Stimulated activated CD8-positive, alpha-beta memory T cell treated with anti-CD3 and anti-CD28 coated beads, Interleukin-4, amount 100 ng/mL, for 1 hour (primary cell): ENCODE data around the gene ANKUB1.

Experiments used
- DNase-seq, 2 donors: peaks; one replicate each; pipeline ENCODE4 v3.0.0-alpha.2; 2020; ENCODE audit warnings: low read depth in 2 of 2, low spot score in 1 of 2

ANKUB1 gene

GRCh38 chr3:149764302-149764701 is 28.1 kb downstream of the ANKUB1 start:
- no peak for DNase-seq

DNA sequence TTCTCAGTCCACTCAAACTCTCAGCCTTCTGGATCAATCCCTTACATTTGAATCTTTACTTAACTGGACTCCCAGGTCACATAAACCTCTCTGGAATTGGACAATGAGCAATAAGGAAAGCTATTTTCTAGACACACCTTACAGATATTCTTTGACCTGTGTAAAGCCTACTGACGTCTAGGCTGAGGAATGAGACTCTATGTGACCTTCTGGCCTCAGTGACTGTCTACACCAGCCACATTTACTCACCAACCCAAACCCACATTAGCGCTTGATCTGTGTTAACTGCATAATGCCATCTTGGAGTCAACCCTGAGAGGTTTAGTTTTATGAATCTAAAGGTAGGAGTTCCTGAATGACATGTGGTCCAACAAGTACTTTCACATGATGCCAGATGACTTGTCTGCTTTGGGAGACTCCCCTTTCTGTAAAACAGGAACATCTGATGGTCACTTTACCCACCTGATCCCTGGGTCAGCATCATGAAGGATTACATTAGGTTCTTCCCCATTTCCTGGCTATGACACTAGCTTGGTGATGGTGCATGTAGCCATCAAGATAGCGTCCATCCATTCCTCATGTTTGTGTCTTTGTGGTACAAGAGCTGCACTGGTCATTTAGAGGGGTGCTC is 28.7 kb downstream of the ANKUB1 start:
- no peak for DNase-seq

GRCh38 chr3:149753717-149754116 is 38.6 kb downstream of the ANKUB1 start:
- DNase-seq = no peak

- DNase-seq = no peak
Measured at GRCh38 chr3:149752788-149753136, 39.6 kb downstream of the ANKUB1 start.

GRCh38 chr3:149752051-149752787 is 40.1 kb downstream of the ANKUB1 start, which contains the start of gene COMMD2:
Gene COMMD2, minus strand, starts transcription at chr3:149752489. Its CDS starts 45 bp downstream, at chr3:149752444.
- DNase-seq = peak; percentile 25 to 49

GRCh38 chr3:149751551-149751950 is 40.8 kb downstream of the ANKUB1 start:
- DNase-seq = no peak

- DNase-seq = no peak
Measured at GRCh38 chr3:149744606-149745005, 47.7 kb downstream of the ANKUB1 start.

GRCh38 chr3:149744151-149744550 is 48.2 kb downstream of the ANKUB1 start:
- DNase-seq = no peak

DNA sequence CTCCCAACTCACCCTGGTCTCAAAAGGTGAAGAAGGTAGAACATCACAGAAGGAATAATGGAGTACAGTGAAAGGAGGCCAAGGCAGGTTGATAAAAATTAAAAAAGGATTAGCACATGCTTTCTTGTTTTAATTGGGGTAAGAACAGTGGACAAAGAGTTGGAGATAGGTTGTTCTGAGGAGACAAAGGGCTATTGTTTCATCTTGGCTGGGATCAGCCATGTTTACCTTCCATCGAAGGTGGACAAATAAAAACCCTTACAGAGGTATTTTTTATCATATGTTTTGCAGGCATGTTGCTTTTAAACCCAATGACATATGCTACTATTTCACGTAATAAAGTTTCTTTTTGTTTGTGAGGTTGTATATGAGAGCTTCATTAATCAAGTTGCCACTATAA is 53.0 kb downstream of the ANKUB1 start:
- DNase-seq = no peak

DNA sequence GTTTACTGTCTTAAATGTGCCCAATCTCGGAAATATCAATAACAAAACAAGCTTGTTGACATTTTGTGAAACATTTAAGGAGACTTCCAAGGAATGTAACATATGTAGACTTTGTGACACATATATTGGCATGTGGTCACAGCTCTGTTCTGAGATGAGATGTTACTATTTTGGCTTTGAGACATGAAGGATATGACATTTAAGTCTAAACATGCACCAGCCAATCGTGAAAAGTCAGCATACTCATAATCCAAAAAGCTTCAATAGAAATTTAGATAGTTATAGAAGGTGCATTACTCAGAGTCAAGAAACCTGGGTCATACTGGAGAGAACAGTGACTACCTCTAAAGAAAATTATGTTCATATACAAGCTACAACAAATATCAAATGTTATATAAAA is 53.5 kb downstream of the ANKUB1 start:
- no peak for DNase-seq

DNA sequence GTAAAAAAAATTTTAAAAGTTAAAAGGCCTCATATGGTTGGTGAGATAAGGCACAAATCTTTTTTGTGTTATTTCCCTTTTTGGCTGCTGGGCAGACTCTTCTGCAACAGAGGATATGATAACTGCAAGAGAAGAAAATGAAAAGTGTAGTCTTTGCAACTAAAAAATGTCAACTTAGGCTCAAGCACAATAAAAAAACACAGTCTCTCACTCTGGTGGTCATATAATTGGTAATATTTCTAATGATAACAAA is 55.5 kb downstream of the ANKUB1 start:
- DNase-seq = no peak

DNA sequence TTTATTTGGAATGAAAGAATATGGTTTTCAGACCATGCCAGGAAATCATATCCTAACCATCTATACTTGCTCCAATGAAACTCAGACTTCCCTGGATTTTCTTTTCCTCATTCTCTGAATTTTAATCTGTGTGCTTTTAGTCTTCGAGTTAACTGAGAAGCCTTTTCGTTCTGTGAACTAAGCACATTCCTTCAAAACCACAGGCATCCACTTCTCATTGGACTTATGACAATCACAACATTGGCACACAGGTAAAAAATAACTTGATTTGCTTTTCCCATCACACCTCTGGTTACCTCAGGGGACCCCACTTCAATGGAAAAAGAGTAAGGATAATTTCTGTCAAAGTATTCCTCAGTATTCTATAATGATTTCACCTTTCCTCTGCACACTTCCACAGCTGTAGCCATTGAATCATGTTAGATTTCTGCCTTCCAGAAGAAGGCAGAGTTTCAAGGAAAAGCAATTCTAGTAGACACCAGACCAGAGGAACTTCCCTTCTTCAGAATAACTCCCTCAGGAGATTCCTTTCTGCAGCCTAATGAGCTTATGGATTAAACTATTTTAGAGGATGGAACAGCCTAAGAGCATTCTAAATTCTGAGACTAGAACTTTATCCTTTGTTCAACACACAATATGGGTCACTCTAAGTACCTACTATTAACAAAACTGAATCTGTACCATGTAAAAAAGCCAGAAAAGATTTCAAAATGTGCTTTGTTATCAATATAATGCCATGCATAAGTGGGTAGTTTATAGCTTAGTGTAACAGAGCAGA is 56.0 kb downstream of the ANKUB1 start:
- DNase-seq = no peak

- no peak for DNase-seq
Measured at GRCh38 chr3:149732234-149732633, 60.1 kb downstream of the ANKUB1 start.

- no peak for DNase-seq
Measured at GRCh38 chr3:149727656-149728055, 64.7 kb downstream of the ANKUB1 start.

DNA sequence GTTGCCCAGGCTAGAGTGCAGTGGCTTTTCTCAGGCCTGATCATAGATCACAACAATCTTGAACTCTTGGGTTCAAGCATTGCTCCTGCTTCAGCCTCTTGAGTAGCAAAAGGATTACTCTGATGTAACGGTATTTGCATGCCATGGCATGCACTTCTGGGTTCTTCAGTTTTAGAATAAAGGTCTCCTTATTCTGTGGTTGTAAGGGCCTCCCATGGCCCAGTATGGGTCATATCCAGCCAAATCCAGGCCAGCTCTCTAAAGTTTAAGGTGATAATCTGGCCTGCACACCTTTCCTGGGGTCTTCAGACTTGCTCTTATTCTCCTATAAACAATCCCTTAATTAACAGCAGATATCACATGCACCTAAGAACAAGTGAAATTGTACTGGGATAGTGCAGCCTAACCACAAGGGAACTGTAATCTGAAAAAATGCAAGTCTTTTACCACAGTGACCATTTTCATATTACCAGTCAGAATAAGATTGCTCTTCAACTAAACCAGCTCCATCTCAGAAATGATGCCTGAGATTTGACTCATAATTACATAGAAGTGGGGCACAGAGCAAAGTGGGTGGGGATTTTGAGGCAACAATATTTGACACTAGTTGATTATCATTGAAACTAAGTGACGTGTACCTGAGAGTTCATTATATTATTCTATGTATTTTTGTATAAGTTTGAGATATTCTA is 65.5 kb downstream of the ANKUB1 start:
- DNase-seq = no peak

- no peak for DNase-seq
Measured at GRCh38 chr3:149723781-149724180, 68.6 kb downstream of the ANKUB1 start.

DNA sequence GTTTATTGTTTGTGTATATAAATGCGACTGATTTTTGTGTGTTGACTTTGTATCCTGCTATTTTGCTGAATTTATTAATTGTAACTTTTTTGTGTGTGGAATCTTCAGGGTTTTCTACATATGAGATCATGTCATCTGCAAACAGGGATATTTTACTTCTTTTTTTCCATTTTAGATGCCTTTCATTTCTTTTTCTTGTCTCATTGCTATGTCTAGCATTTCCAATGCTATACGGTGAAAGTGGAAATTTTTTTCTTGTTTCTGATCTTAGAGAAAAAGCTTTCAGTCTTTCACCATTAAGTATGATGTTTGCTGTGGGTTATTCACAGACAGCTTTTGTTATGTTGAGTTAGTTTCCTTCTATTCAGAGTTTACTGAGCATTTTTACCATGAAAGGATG is 71.4 kb downstream of the ANKUB1 start:
- no peak for DNase-seq

- no peak for DNase-seq
Measured at GRCh38 chr3:149717391-149718056, 74.8 kb downstream of the ANKUB1 start.

DNA sequence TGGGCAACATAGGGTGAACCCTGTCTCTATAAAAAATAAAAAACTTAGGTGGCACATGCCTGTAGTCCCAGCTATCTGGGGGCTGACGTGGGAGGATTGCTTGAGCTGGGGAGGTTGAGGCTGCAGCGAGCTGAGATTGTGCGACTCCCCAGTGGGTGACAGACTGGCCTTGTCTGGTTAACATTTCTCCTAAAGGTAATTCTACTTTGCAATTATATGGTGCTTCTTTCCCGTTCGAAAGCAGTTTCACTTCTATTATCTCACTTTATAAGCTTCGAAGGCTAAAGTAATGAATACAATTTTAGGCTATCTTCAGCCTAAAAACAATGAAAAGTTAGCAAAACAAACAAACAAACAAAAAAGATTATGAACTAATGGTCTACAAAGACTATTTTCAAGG is 75.4 kb downstream of the ANKUB1 start:
- DNase-seq = no peak

GRCh38 chr3:149715247-149715646 is 77.1 kb downstream of the ANKUB1 start:
- no peak for DNase-seq
